HG02938 (cell line): ENCODE measurements around the gene CNOT11.
"Not testable (repeated sequence)": the region's sequence is repeated elsewhere in the genome, so short reads cannot be mapped to it uniquely, and the experiment has no call there.

Experiments used
- ATAC-seq: cut with Tn5 transposase; IDR thresholded peaks from one replicate; pipeline ENCODE4 v1.9.1; 2021; ENCODE audit warnings: mild to moderate bottlenecking, moderate library complexity; ENCODE audit not compliant: unreplicated experiment

The CNOT11 gene

DNA sequence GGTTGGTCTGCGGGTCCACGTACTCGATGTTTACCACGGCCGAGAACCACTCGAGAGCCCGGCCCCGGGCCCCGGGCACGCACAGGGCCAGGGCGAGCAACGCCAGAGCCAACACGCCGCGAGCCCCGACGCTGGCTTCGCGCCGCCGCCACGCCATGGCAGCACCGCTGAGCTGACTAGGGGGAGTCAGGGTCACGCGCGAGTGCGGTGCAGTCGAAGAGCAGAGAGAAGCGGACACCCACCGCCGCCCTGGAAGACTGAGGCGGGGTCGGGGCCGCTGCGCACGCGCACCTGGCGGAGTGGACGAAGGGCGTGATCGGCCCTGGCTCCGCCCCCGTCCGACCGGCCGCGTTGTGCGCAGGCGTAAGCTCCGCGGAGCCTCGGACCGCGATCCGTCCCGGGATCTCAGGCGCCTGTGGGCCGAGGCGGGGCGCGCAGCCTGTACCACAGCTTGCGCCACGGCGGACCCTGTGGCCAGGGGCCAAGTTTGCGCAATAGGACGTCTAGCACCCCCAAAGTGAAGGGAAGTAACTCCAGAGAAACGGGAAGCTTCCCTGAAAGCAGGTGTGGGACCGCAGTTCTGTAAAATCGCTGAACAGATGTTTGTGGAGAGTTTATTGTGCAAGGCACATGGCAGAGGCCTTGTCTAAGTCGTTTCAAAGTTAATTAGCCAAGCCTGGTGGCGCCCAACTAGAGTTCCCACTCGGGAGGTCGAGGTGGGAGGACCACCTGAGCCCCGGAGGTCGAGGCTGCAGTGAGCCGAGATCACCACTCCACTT lies 55.9 kb downstream of the CNOT11 start, which contains the start of gene RNF149:
Gene RNF149 (minus strand): TSS at position 270 of the 779 bp plus-strand sequence. CDS start 113 bp downstream, at position 157.
- peak; percentile 46 for ATAC-seq

DNA sequence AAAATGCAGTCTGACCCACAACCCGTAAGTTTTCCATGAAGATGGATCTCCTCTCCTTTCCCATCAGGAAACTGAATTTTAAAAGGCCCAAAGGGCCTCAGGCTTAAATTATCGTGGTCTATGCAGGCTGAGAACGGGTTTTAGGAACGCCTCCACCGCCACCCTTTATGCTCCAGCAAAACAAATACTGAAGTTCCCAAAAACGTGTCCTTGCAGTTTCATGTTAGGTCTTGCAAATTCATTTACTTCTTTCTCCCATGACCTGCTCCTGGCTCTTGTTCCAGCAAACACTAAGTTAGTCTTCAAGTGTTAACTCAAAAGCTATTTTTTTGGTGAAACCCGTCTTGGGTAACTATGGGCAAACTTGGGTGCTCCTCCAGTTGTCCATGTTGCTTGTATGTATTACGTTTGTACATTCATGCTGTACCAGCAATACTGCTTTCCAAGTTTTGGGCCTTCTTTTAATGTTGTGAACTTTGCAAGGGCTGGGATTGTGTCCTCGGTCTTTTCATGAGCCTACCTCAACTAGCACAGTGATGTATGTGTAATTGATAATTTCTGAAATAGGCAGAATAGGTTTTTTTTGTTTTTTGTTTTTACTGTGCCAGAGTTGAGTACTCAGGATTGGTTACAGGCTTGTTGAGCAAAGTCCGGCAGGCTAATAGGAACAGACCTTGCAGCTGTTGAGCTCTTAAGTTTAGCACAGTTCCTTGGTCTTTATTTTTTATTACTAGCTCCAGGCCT lies 57.6 kb downstream of the CNOT11 start:
- ATAC-seq, result no peak

DNA sequence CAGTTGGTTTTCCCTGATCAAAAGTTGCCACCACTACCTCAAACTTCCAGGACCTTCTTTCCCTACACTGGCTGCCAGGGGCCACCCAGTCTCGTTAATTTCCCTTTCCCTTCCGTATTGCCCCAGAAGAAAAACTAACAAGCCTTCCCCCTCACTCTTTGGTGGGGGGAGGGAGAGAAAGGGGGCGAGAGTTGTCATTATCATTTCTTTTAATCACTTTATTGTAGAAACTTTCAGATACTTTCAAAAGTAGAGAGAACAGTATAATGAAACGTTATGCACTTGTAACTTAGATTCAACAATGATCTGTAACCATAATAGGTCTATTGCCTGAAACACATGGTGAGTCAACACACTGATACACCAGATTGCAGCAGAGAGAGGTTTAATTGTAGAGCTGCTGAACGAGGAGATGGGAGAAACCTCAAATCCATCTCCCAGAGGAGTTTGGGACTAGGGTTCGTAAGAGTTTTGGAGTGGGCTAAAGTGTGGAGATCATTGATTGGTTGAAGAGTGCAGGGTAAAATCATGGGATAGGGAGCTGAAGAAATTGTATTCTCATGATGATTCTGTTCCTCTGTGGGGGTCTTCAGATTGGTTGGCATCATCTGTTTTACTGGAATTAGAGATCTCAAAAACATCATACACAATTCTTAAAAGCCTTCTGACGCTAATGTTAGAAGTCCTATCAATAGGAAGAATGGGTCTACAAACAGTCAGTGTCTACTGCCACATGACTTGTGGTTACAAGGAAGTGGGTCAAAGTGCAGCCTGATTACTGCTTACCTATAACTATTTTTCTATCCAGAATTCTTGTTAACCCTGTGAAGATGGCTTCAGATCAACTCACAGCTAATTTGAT lies 58.4 kb downstream of the CNOT11 start:
- ATAC-seq, result no peak

DNA sequence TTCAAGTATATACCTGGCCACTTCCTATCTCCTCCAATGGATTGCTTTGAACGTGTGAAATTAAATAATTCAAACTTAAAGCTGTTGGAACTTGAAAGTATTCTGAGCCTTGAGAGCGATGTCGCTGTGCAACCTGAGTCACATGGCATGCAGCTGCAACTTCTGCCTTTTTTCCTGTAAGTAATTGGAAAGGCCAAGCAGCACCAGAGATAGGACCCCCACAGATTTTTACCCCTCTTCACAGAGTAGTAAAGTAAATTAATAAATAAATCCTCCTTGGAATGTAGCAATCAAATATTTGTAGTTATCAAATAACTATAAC lies 59.0 kb downstream of the CNOT11 start:
- no peak for ATAC-seq

DNA sequence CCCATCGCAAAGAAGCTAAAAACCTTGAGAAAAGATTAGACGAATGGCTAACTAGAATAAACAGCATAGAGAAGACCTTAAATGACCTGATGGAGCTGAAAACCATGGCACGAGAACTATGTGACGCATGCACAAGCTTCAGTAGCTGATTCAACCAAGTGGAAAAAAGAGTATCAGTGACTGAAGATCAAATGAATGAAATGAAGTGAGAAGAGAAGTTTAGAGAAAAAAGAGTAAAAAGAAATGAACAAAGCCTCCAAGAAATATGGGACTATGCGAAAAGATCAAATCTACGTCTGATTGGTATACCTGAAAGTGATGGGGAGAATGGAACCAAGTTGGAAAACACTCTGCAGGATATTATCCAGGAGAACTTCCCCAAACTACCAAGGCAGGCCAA lies 63.9 kb downstream of the CNOT11 start:
- ATAC-seq, result not testable (repeated sequence)
